ENCODE measurements around the gene SMYD4.

SMYD4 gene

GRCh38 chr17:1853698-1854097 lies 24.0 kb upstream of the SMYD4 start:
- no peak for TF ChIP-seq CTCF (IDR thresholded peaks at IDR 0.05; ENCODE audit: low read depth, low read length)
- DNase-seq (ENCODE audit: extremely low read depth, low read depth) = no peak

GRCh38 chr17:1852327-1852726 lies 22.6 kb upstream of the SMYD4 start:
- DNase-seq (ENCODE audit: extremely low read depth, low read depth) = no peak
- TF ChIP-seq CTCF (IDR thresholded peaks at IDR 0.05; ENCODE audit: low read depth, low read length) = no peak

GRCh38 chr17:1847191-1847590 lies 17.5 kb upstream of the SMYD4 start:
- no peak for TF ChIP-seq CTCF (IDR thresholded peaks at IDR 0.05; ENCODE audit: low read depth, low read length)
- DNase-seq (ENCODE audit: extremely low read depth, low read depth) = no peak

GRCh38 chr17:1843947-1844346 lies 14.2 kb upstream of the SMYD4 start:
- DNase-seq (ENCODE audit: extremely low read depth, low read depth) = no peak
- TF ChIP-seq CTCF (IDR thresholded peaks at IDR 0.05; ENCODE audit: low read depth, low read length) = no peak

GRCh38 chr17:1839516-1839915 lies 9.8 kb upstream of the SMYD4 start:
- DNase-seq (ENCODE audit: extremely low read depth, low read depth) = no peak
- TF ChIP-seq CTCF (IDR thresholded peaks at IDR 0.05; ENCODE audit: low read depth, low read length) = no peak

- no peak for DNase-seq (ENCODE audit: extremely low read depth, low read depth)
- no peak for TF ChIP-seq CTCF (IDR thresholded peaks at IDR 0.05; ENCODE audit: low read depth, low read length)
Observed at GRCh38 chr17:1834380-1835149, 4.9 kb upstream of the SMYD4 start.

GRCh38 chr17:1830288-1830687 lies 586 bp upstream of the SMYD4 start:
- no peak for DNase-seq (ENCODE audit: extremely low read depth, low read depth)

More at GRCh38 chr17:1830288-1830687, 586 bp upstream of the SMYD4 start:
- no peak for TF ChIP-seq CTCF (IDR thresholded peaks at IDR 0.05; ENCODE audit: low read depth, low read length)

Measured in AG09319 (cell line).